ENCODE measurements around the gene HEG1.
"Not testable (repeated sequence)": the region's sequence is repeated elsewhere in the genome, so short reads cannot be mapped to it uniquely, and the experiment has no call there.

Gene HEG1

GRCh38 chr3:125055913-125056745, at the start of gene HEG1:
TSS of gene HEG1 (minus strand) at chr3:125055997. CDS start at chr3:125055890, 107 bp downstream.
- H3K9me3 ChIP-seq (ENCODE audit: control insufficient read depth, low read length): no peaks in the 10 kb centered on the region
- DNase-seq (ENCODE audit: low read depth): peak; percentile 96
- H3K4me1 ChIP-seq (ENCODE audit: control insufficient read depth, insufficient read depth, low read length): peaks cover 56% of the 10 kb centered on the region
- peak within 1 kb of the TSS; percentile 84 for H3K4me3 ChIP-seq (ENCODE audit: low read length)
- H3K36me3 ChIP-seq (ENCODE audit: control insufficient read depth, insufficient read depth, low read length, severe bottlenecking): no peaks in the 10 kb centered on the region
- H3K9ac ChIP-seq (ENCODE audit: low read length): peak within 1 kb of the TSS; percentile 87
- no peaks in the 10 kb centered on the region for H3K27me3 ChIP-seq (replicated peaks; ENCODE audit: control insufficient read depth, insufficient read depth, low read length)

- no peak overlapping the region for H3K4me3 ChIP-seq (ENCODE audit: low read length)
- H3K4me1 ChIP-seq (ENCODE audit: control insufficient read depth, insufficient read depth, low read length): peaks cover 34% of the 10 kb centered on the region
These were observed 49.3 kb upstream of the HEG1 start for GRCh38 chr3:125105116-125105515.

GRCh38 chr3:125104639-125105038, 48.8 kb upstream of the HEG1 start:
- H3K36me3 ChIP-seq (ENCODE audit: control insufficient read depth, insufficient read depth, low read length, severe bottlenecking): no peaks in the 10 kb centered on the region
- H3K27me3 ChIP-seq (replicated peaks; ENCODE audit: control insufficient read depth, insufficient read depth, low read length): no peaks in the 10 kb centered on the region
- H3K4me3 ChIP-seq (ENCODE audit: low read length): no peak overlapping the region
- no peak overlapping the region for H3K9ac ChIP-seq (ENCODE audit: low read length)
- DNase-seq (ENCODE audit: low read depth): no peak
- H3K9me3 ChIP-seq (ENCODE audit: control insufficient read depth, low read length): no peaks in the 10 kb centered on the region
- peaks cover 29% of the 10 kb centered on the region for H3K4me1 ChIP-seq (ENCODE audit: control insufficient read depth, insufficient read depth, low read length)

More at GRCh38 chr3:125105116-125105515, 49.3 kb upstream of the HEG1 start:
- no peak for DNase-seq (ENCODE audit: low read depth)
- H3K27me3 ChIP-seq (replicated peaks; ENCODE audit: control insufficient read depth, insufficient read depth, low read length): no peaks in the 10 kb centered on the region
- no peaks in the 10 kb centered on the region for H3K9me3 ChIP-seq (ENCODE audit: control insufficient read depth, low read length)
- H3K9ac ChIP-seq (ENCODE audit: low read length): no peak overlapping the region
- no peaks in the 10 kb centered on the region for H3K36me3 ChIP-seq (ENCODE audit: control insufficient read depth, insufficient read depth, low read length, severe bottlenecking)

GRCh38 chr3:125103406-125103805, 47.6 kb upstream of the HEG1 start:
- Histone ChIP-seq H3K4me1 (ENCODE audit: control insufficient read depth, insufficient read depth, low read length) (peaks cover 17% of the 10 kb centered on the region), H3K27me3 (replicated peaks; ENCODE audit: control insufficient read depth, insufficient read depth, low read length) (no peaks in the 10 kb centered on the region), H3K9me3 (ENCODE audit: control insufficient read depth, low read length) (peaks cover 2% of the 10 kb centered on the region), H3K4me3 (ENCODE audit: low read length) (no peak overlapping the region), H3K36me3 (ENCODE audit: control insufficient read depth, insufficient read depth, low read length, severe bottlenecking) (no peaks in the 10 kb centered on the region), H3K9ac (ENCODE audit: low read length) (no peak overlapping the region)
- no peak for DNase-seq (ENCODE audit: low read depth)

GRCh38 chr3:125102470-125102869, 46.7 kb upstream of the HEG1 start:
- DNase-seq (ENCODE audit: low read depth): no peak
- peaks cover 2% of the 10 kb centered on the region for H3K9me3 ChIP-seq (ENCODE audit: control insufficient read depth, low read length)
- no peaks in the 10 kb centered on the region for H3K27me3 ChIP-seq (replicated peaks; ENCODE audit: control insufficient read depth, insufficient read depth, low read length)
- H3K9ac ChIP-seq (ENCODE audit: low read length): no peak overlapping the region
- H3K4me3 ChIP-seq (ENCODE audit: low read length): no peak overlapping the region
- H3K4me1 ChIP-seq (ENCODE audit: control insufficient read depth, insufficient read depth, low read length): peaks cover 8% of the 10 kb centered on the region
- H3K36me3 ChIP-seq (ENCODE audit: control insufficient read depth, insufficient read depth, low read length, severe bottlenecking): no peaks in the 10 kb centered on the region

GRCh38 chr3:125098611-125099291, 43.0 kb upstream of the HEG1 start:
- Histone ChIP-seq H3K9ac (ENCODE audit: low read length) (no peak overlapping the region), H3K4me1 (ENCODE audit: control insufficient read depth, insufficient read depth, low read length) (no peaks in the 10 kb centered on the region), H3K36me3 (ENCODE audit: control insufficient read depth, insufficient read depth, low read length, severe bottlenecking) (no peaks in the 10 kb centered on the region), H3K27me3 (replicated peaks; ENCODE audit: control insufficient read depth, insufficient read depth, low read length) (no peaks in the 10 kb centered on the region), H3K4me3 (ENCODE audit: low read length) (no peak overlapping the region), H3K9me3 (ENCODE audit: control insufficient read depth, low read length) (peaks cover 2% of the 10 kb centered on the region)
- DNase-seq (ENCODE audit: low read depth): peak; percentile 28

GRCh38 chr3:125090649-125091048, 34.9 kb upstream of the HEG1 start:
- DNase-seq (ENCODE audit: low read depth): no peak
- no peak overlapping the region for H3K9ac ChIP-seq (ENCODE audit: low read length)
- no peaks in the 10 kb centered on the region for H3K27me3 ChIP-seq (replicated peaks; ENCODE audit: control insufficient read depth, insufficient read depth, low read length)
- peaks cover 9% of the 10 kb centered on the region for H3K9me3 ChIP-seq (ENCODE audit: control insufficient read depth, low read length)
- no peaks in the 10 kb centered on the region for H3K36me3 ChIP-seq (ENCODE audit: control insufficient read depth, insufficient read depth, low read length, severe bottlenecking)
- no peak overlapping the region for H3K4me3 ChIP-seq (ENCODE audit: low read length)
- H3K4me1 ChIP-seq (ENCODE audit: control insufficient read depth, insufficient read depth, low read length): peaks cover 11% of the 10 kb centered on the region

- peak; percentile 36 for DNase-seq (ENCODE audit: low read depth)
- no peak overlapping the region for H3K4me3 ChIP-seq (ENCODE audit: low read length)
- no peaks in the 10 kb centered on the region for H3K36me3 ChIP-seq (ENCODE audit: control insufficient read depth, insufficient read depth, low read length, severe bottlenecking)
- H3K4me1 ChIP-seq (ENCODE audit: control insufficient read depth, insufficient read depth, low read length): peaks cover 11% of the 10 kb centered on the region
- H3K9me3 ChIP-seq (ENCODE audit: control insufficient read depth, low read length): peaks cover 9% of the 10 kb centered on the region
- H3K9ac ChIP-seq (ENCODE audit: low read length): no peak overlapping the region
- H3K27me3 ChIP-seq (replicated peaks; ENCODE audit: control insufficient read depth, insufficient read depth, low read length): no peaks in the 10 kb centered on the region
These were observed 32.1 kb upstream of the HEG1 start for GRCh38 chr3:125087768-125088391.

GRCh38 chr3:125085166-125085565, 29.4 kb upstream of the HEG1 start:
- Histone ChIP-seq H3K4me1 (ENCODE audit: control insufficient read depth, insufficient read depth, low read length) (peaks cover 20% of the 10 kb centered on the region), H3K9me3 (ENCODE audit: control insufficient read depth, low read length) (peaks cover 2% of the 10 kb centered on the region), H3K36me3 (ENCODE audit: control insufficient read depth, insufficient read depth, low read length, severe bottlenecking) (no peaks in the 10 kb centered on the region), H3K27me3 (replicated peaks; ENCODE audit: control insufficient read depth, insufficient read depth, low read length) (no peaks in the 10 kb centered on the region), H3K4me3 (ENCODE audit: low read length) (no peak overlapping the region), H3K9ac (ENCODE audit: low read length) (no peak overlapping the region)
- no peak for DNase-seq (ENCODE audit: low read depth)

- Histone ChIP-seq H3K4me1 (ENCODE audit: control insufficient read depth, insufficient read depth, low read length) (peaks cover 26% of the 10 kb centered on the region), H3K9ac (ENCODE audit: low read length) (no peak overlapping the region), H3K4me3 (ENCODE audit: low read length) (no peak overlapping the region), H3K27me3 (replicated peaks; ENCODE audit: control insufficient read depth, insufficient read depth, low read length) (no peaks in the 10 kb centered on the region), H3K9me3 (ENCODE audit: control insufficient read depth, low read length) (no peaks in the 10 kb centered on the region), H3K36me3 (ENCODE audit: control insufficient read depth, insufficient read depth, low read length, severe bottlenecking) (no peaks in the 10 kb centered on the region)
- no peak for DNase-seq (ENCODE audit: low read depth)
These were observed 28.0 kb upstream of the HEG1 start for GRCh38 chr3:125083776-125084175.

GRCh38 chr3:125082339-125082738, 26.5 kb upstream of the HEG1 start:
- not testable (repeated sequence) for H3K4me3 ChIP-seq (ENCODE audit: low read length); H3K27me3 ChIP-seq (replicated peaks; ENCODE audit: control insufficient read depth, insufficient read depth, low read length); H3K9ac ChIP-seq (ENCODE audit: low read length); H3K36me3 ChIP-seq (ENCODE audit: control insufficient read depth, insufficient read depth, low read length, severe bottlenecking); H3K9me3 ChIP-seq (ENCODE audit: control insufficient read depth, low read length)
- peak; percentile 54 for DNase-seq (ENCODE audit: low read depth)
- peaks cover 16% of the 10 kb centered on the region for H3K4me1 ChIP-seq (ENCODE audit: control insufficient read depth, insufficient read depth, low read length)

Data from adipocyte (in vitro differentiated cells).